ENCODE measurements around the gene MUC5AC.

MUC5AC gene

DNA sequence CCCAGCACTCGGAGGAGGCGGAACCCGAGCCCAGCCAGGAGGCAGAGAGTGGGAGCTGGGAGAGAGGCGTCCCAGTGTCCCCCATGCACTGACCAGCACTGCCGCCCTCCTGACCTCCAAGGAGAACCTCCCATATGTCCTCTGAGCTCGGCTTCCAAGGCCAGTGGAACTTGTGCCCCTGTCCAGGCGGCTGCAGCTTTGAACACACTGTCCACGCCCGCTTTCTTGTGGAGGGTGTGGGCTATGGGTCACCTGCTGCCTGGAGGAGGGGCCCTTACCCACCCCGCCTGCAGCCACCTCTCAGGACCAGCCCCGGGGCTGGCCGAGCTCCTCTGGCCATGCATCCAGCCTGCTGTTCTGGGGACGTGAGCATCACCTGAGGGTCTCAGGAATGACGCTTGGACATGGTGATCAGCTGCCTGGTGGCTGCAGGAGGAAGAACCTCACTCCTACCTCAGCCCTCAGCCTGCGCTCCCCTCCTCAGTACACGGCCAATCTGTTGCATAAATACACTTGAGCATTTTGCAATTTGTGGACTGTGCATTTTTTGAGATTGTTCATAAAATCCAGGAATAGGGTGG is 42.9 kb downstream of the MUC5AC start:
- ChIA-PET POLR2A (no interaction called here), CTCF (no interaction called here)
- TF ChIP-seq ARNT (IDR thresholded peaks at IDR 0.05) = no peak
- TF ChIP-seq L3MBTL2 (conservative IDR thresholded peaks at IDR 0.05) = no peak
- TF ChIP-seq BHLHE40 (IDR thresholded peaks at IDR 0.05; ENCODE audit: borderline replicate concordance) = no peak
- no peak for TF ChIP-seq FOXK2 (IDR thresholded peaks at IDR 0.05)
- TF ChIP-seq ZNF384 (IDR thresholded peaks at IDR 0.05) = no peak
- TF ChIP-seq FOXM1 (IDR thresholded peaks at IDR 0.05; ENCODE audit: borderline replicate concordance) = no peak
- TF ChIP-seq CTBP1 (IDR thresholded peaks at IDR 0.05; ENCODE audit: borderline replicate concordance) = no peak
- TF ChIP-seq SP1 (IDR thresholded peaks at IDR 0.05) = no peak
- TF ChIP-seq FOXA1 (IDR thresholded peaks at IDR 0.05) = no peak
- TF ChIP-seq SUZ12 (IDR thresholded peaks at IDR 0.05) = no peak
- DNase-seq (ENCODE audit: extremely low spot score) = no peak

DNA sequence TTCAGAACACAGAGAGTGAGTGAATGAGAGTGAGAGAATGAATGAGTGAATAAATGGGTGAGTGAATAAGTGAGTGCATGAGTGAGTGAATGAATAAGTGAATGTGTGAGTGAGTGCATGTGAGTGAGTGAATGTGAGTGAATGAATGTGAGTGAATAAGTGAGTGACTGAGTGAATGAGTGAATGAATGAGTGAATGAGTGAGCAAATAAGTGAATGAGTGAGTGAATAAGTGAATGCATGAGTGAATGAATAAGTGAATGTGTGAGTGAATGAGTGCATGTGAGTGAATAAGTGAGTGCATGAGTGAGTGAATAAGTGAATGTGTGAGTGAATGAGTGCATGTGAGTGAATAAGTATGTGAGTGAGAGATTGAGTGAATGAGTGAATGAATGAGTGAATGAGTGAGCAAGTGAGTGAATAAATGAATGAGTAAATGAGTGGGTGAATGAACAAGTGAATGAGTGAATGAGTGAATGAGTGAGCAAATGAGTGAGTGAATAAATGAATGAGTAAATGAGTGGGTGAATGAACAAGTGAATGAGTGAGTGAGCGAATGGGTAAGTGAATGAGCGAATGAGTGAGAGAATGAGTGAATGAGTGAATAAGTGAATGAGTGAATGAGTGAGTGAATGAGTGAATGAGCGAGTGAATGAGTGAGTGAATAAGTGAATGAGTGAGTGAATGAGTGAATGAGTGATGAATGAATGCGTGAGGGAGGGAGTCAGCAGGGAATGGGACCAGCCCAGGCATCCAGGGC is 43.8 kb downstream of the MUC5AC start:
- DNase-seq (ENCODE audit: extremely low spot score) = no peak
- ChIA-PET POLR2A (no interaction called here), CTCF (no interaction called here)
- TF ChIP-seq NFRKB (IDR thresholded peaks at IDR 0.05) = peak; percentile 50; the same call in 1 of the 2 replicates
- TF ChIP-seq BHLHE40 (IDR thresholded peaks at IDR 0.05; ENCODE audit: borderline replicate concordance) = no peak
- TF ChIP-seq HDGF (IDR thresholded peaks at IDR 0.05; ENCODE audit: borderline replicate concordance) = no peak
- no peak; the same call in 1 of the 2 replicates for TF ChIP-seq TARDBP (IDR thresholded peaks at IDR 0.05)
- TF ChIP-seq ARNT (IDR thresholded peaks at IDR 0.05) = no peak

DNA sequence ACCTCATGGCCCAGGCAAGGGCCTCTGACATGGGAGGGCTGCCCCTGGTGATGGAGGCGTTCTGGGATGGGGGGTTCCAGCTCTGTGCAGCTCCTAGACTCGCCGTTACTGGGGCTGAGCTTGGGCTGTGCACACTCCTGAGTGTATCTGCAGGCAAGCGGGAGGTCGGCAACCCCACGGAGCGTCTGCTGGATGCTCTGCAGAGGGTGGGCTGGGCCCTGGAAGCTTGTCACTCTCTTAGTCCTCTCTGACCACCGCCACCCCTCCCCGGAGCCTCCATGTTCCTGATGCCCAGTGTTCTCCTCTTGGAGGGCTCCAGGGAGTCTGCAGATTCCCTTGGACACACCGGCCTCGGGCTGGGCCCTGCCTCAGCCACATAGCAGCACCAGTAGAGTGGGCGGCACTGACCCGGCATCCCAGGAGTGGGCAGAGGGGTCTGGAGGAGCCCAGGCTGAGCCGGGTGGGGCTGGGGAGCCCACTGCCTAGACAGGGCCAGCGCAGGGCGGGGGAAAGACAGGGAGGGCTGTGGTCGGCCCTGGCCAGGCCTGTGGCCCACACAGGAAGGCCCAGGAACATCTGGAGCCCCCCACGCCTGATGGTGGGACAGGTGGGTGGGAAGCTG is 44.5 kb downstream of the MUC5AC start:
- TF ChIP-seq LEF1 (IDR thresholded peaks at IDR 0.05; ENCODE audit: borderline replicate concordance) = no peak
- TF ChIP-seq CTBP1 (IDR thresholded peaks at IDR 0.05; ENCODE audit: borderline replicate concordance) = no peak
- TF ChIP-seq SUZ12 (IDR thresholded peaks at IDR 0.05) = no peak
- no peak for TF ChIP-seq ELF4 (IDR thresholded peaks at IDR 0.05)
- TF ChIP-seq FOXK2 (IDR thresholded peaks at IDR 0.05) = no peak
- TF ChIP-seq TARDBP (IDR thresholded peaks at IDR 0.05) = no peak
- TF ChIP-seq FOXM1 (IDR thresholded peaks at IDR 0.05; ENCODE audit: borderline replicate concordance) = no peak
- TF ChIP-seq HDGF (IDR thresholded peaks at IDR 0.05; ENCODE audit: borderline replicate concordance) = no peak
- TF ChIP-seq ZNF384 (IDR thresholded peaks at IDR 0.05) = no peak
- no peak for TF ChIP-seq NFRKB (IDR thresholded peaks at IDR 0.05)
- TF ChIP-seq L3MBTL2 (conservative IDR thresholded peaks at IDR 0.05) = no peak
- no peak for TF ChIP-seq FOXA1 (IDR thresholded peaks at IDR 0.05)
- no peak for TF ChIP-seq SP1 (IDR thresholded peaks at IDR 0.05)
- TF ChIP-seq, protein P1, sequence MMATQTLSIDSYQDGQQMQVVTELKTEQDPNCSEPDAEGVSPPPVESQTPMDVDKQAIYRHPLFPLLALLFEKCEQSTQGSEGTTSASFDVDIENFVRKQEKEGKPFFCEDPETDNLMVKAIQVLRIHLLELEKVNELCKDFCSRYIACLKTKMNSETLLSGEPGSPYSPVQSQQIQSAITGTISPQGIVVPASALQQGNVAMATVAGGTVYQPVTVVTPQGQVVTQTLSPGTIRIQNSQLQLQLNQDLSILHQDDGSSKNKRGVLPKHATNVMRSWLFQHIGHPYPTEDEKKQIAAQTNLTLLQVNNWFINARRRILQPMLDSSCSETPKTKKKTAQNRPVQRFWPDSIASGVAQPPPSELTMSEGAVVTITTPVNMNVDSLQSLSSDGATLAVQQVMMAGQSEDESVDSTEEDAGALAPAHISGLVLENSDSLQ (IDR thresholded peaks at IDR 0.05) = no peak
- no peak for TF ChIP-seq ARNT (IDR thresholded peaks at IDR 0.05)
- ChIA-PET POLR2A (no interaction called here), CTCF (no interaction called here)
- peak; percentile 45 for DNase-seq (ENCODE audit: extremely low spot score)

DNA sequence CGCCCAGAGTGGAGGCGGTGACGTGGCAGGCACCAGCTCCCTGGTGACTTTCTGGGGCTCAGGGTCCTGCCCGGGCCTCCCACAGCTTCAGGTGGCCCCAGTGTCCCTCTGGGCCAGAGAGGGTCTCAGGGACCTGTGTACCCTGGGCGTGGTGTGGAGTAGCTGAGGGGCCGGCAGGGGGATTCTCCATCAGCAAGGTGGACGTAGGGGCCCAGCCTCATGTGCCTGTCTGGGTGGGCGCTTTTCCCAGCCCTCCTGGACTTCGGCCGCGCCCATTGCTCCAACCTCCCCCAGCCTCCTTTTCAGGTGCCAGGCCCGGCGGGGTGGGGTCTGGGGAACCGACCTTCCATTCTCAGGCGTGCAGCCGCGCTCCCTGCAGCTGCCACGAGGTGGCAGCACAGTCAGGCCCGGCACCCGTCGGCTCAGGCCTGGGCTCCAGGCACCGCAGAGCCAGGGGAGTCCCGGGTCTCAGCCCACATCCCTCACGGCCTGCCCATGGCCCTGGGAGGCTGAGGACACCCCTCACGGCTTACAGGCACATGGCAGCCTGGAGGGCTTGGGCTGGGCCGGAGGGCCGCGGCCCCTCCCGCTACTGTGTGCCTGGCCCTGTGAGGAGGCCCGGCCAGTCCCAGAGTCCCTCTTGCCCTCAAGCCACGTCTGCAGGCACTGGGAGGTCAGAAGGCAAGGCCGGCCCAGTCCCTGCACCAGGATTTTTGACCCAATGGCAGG is 45.2 kb downstream of the MUC5AC start:
- CTCF ChIA-PET = no interaction called here
- TF ChIP-seq BHLHE40 (IDR thresholded peaks at IDR 0.05; ENCODE audit: borderline replicate concordance) (no peak), HDGF (IDR thresholded peaks at IDR 0.05; ENCODE audit: borderline replicate concordance) (no peak), LEF1 (IDR thresholded peaks at IDR 0.05; ENCODE audit: borderline replicate concordance) (no peak), SP1 (IDR thresholded peaks at IDR 0.05) (no peak), NFRKB (IDR thresholded peaks at IDR 0.05) (no peak), ARNT (IDR thresholded peaks at IDR 0.05) (no peak), L3MBTL2 (conservative IDR thresholded peaks at IDR 0.05) (no peak), TARDBP (IDR thresholded peaks at IDR 0.05) (no peak), FOXA1 (IDR thresholded peaks at IDR 0.05) (no peak), FOXM1 (IDR thresholded peaks at IDR 0.05; ENCODE audit: borderline replicate concordance) (no peak), ZNF384 (IDR thresholded peaks at IDR 0.05) (no peak), FOXK2 (IDR thresholded peaks at IDR 0.05) (no peak), SUZ12 (IDR thresholded peaks at IDR 0.05) (no peak), ELF4 (IDR thresholded peaks at IDR 0.05) (no peak)
- TF ChIP-seq, protein P1 (IDR thresholded peaks at IDR 0.05) = no peak
- DNase-seq (ENCODE audit: extremely low spot score) = peak; percentile 91
- POLR2A ChIA-PET = no interaction called here

DNA sequence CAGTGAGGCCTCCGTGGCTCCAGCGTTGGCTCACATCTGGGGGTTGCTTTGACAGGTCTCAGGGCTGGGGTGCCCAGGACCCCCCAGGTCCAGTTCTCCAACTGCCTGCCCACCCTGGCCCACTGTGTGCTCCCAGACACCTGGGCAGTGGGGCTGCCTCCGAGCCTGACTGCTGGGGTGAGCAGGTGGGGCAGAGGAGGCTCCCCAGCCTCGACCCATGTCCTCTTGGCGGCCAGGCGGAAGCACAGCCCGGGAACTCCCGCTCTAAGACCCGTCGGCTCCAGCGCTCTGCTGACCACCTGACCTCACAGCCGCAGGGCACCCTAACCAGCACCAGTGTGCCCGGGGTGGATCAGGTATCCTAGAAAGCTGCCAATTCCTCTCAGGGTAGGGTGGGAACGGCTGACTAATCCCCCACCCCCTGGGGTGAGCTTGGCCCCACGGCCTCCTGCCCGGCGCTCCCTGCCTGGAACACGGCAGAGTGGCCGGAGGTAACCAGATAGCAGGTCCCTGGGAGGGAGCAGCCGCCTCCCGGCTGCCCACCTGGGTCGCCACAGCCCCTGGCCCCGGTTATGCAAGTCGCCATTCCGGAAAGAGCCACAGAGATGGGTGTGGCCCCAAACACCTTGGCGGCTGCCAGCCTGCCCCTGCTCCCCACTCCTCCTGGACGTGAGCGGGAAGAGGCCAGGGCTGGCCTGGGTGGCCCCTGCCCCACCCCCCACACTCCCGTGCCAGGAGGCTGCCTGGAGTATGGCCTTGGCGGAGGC is 45.9 kb downstream of the MUC5AC start:
- POLR2A ChIA-PET = interaction anchor here (1.1 kb wide), 1 partner anchor 59 kb away, joined by 4 read pairs; no protein-coding TSS in a partner anchor
- CTCF ChIA-PET = no interaction called here
- DNase-seq (ENCODE audit: extremely low spot score) = no peak
- TF ChIP-seq TARDBP (IDR thresholded peaks at IDR 0.05) (no peak), NFRKB (IDR thresholded peaks at IDR 0.05) (no peak), SP1 (IDR thresholded peaks at IDR 0.05) (no peak), ELF4 (IDR thresholded peaks at IDR 0.05) (no peak), ZNF384 (IDR thresholded peaks at IDR 0.05) (no peak), SUZ12 (IDR thresholded peaks at IDR 0.05) (no peak), FOXA1 (IDR thresholded peaks at IDR 0.05) (no peak), BHLHE40 (IDR thresholded peaks at IDR 0.05; ENCODE audit: borderline replicate concordance) (no peak), HDGF (IDR thresholded peaks at IDR 0.05; ENCODE audit: borderline replicate concordance) (no peak), FOXM1 (IDR thresholded peaks at IDR 0.05; ENCODE audit: borderline replicate concordance) (no peak), FOXK2 (IDR thresholded peaks at IDR 0.05) (no peak), ARNT (IDR thresholded peaks at IDR 0.05) (no peak), LEF1 (IDR thresholded peaks at IDR 0.05; ENCODE audit: borderline replicate concordance) (no peak), CTBP1 (IDR thresholded peaks at IDR 0.05; ENCODE audit: borderline replicate concordance) (no peak)
- TF ChIP-seq, protein P1 (IDR thresholded peaks at IDR 0.05) = no peak

Data from HEK293T (cell line).